Panc1 (cell line): ENCODE results near the gene FFAR2. TPM values are rescaled to one million over a fixed set of nuclear protein-coding genes. Genes with fewer than 3 reads are reported as not detected.

Source experiments
- ATAC-seq: fragments of 200-7000 bp; cut with Tn5 transposase; 2 replicates; pipeline ENCODE4 v1.9.1; 2020; ENCODE audit warnings: mild to moderate bottlenecking, moderate library complexity
- BruUV-seq: library from RNA; stranded (reverse); fragments of 400-500 nt; replicated peaks from 2 replicates; lab custom pipeline; 2021; lab: Mats Ljungman, UMichigan
- CTCF ChIA-PET: fragments of 300-600 bp; sonication (Branson Sonifier 250); formaldehyde crosslinking; loops from one replicate; lab custom pipeline; 2022; ENCODE audit warnings: antibody characterized with exemption; lab: Charles Lee
- POLR2A ChIA-PET: fragments of 300-600 bp; sonication (Branson Sonifier 250); formaldehyde crosslinking; loops from one replicate; lab custom pipeline; 2022; ENCODE audit warnings: antibody characterized with exemption; lab: Charles Lee
- DNase-seq: peaks from one replicate; pipeline ENCODE4 v3.0.0-alpha.2; 2010; ENCODE audit warnings: low read depth, low spot score
- H3K27ac ChIP-seq: 2 replicates; pipeline ENCODE4 v1.5.1; 2011; ENCODE audit warnings: mild to moderate bottlenecking, low read length, inconsistent platforms
- H3K27me3 ChIP-seq: fragments of 200-500 bp; sonication (Bioruptor generic); 2 replicates; pipeline ENCODE4 v1.6.0; 2014; ENCODE audit warnings: low read length, inconsistent platforms; ENCODE audit not compliant: control insufficient read depth, insufficient read depth
- H3K36me3 ChIP-seq: fragments of 200-500 bp; sonication (Bioruptor generic); 2 replicates; pipeline ENCODE4 v1.5.1; 2014; ENCODE audit warnings: inconsistent platforms, mild to moderate bottlenecking, low read length, moderate library complexity; ENCODE audit not compliant: control insufficient read depth, insufficient read depth
- H3K4me1 ChIP-seq: 2 replicates; pipeline ENCODE4 v1.5.1; 2011; ENCODE audit warnings: inconsistent platforms, mild to moderate bottlenecking, low read length, moderate library complexity; ENCODE audit not compliant: control insufficient read depth, insufficient read depth
- H3K4me3 ChIP-seq, 2 experiments: 2 replicates each; pipeline ENCODE4 v1.5.1; 2011 to 2012; ENCODE audit warnings: low read depth in 2 of 2, low read length in 2 of 2, mild to moderate bottlenecking in 2 of 2, inconsistent platforms in 1 of 2, moderate library complexity in 1 of 2
- H3K9me3 ChIP-seq: fragments of 200-500 bp; sonication (Bioruptor generic); 2 replicates; pipeline ENCODE4 v1.5.1; 2014; ENCODE audit warnings: low read depth, mild to moderate bottlenecking, inconsistent platforms, low read length, moderate library complexity; ENCODE audit not compliant: control insufficient read depth, insufficient read depth
- CTCF ChIP-seq: fragments of 450-650 bp; IDR thresholded peaks from 2 replicates; pipeline ENCODE4 v1.5.1; 2017; ENCODE audit warnings: mild to moderate bottlenecking
- POLR2AphosphoS5 ChIP-seq: IDR thresholded peaks from 2 replicates; pipeline ENCODE4 v1.6.1; 2012; ENCODE audit warnings: mild to moderate bottlenecking, low read depth, low read length, moderate library complexity
- REST ChIP-seq, 2 experiments: IDR thresholded peaks; 2 replicates each; pipeline ENCODE4 v1.6.1; 2011 to 2012; ENCODE audit warnings: low read depth in 2 of 2, control low read depth in 1 of 2, low read length in 1 of 2, mild to moderate bottlenecking in 1 of 2, moderate library complexity in 1 of 2; ENCODE audit not compliant: insufficient read depth in 1 of 2
- SIN3A ChIP-seq: IDR thresholded peaks from 2 replicates; pipeline ENCODE4 v1.6.1; 2012; ENCODE audit warnings: low read depth, mild to moderate bottlenecking, low read length, moderate library complexity, borderline replicate concordance; ENCODE audit not compliant: insufficient read depth
- TCF7L2 ChIP-seq: IDR thresholded peaks from 2 replicates; pipeline ENCODE4 v1.6.1; 2011; ENCODE audit warnings: mild to moderate bottlenecking, low read depth, low read length, inconsistent platforms
- in situ Hi-C: cut with HindIII; loops from 2 replicates; pipeline ENCODE4 v1.10.0; 2016; ENCODE audit warnings: low sequenced_read_pairs, low pct_unique_long_range_greater_than_20kb
- intact Hi-C: fragments of 100-400 bp; cut with micrococcal nuclease; formaldehyde crosslinking; loops from one replicate; pipeline ENCODE4 v1.10.0; 2022; ENCODE audit not compliant: unreplicated experiment
- total RNA-seq: library from RNA; stranded (reverse); gene quantifications from one replicate; pipeline ENCODE4 v1.2.1, GENCODE V29; 2021; ENCODE audit not compliant: unreplicated experiment

The FFAR2 gene
- total RNA-seq, 1 experiment from 2014 or later, result not detected

- Histone ChIP-seq H3K27me3 (peaks cover 25% of the 10 kb centered on the region), H3K9me3 (no peaks in the 10 kb centered on the region), H3K27ac (no peak overlapping the region), H3K36me3 (no peaks in the 10 kb centered on the region), H3K4me1 (no peaks in the 10 kb centered on the region), H3K4me3 (no peak overlapping the region)
- DNase-seq (no peak), ATAC-seq (no peak)
- in situ Hi-C loops, result no loop called here
- TF ChIP-seq REST (IDR thresholded peaks at IDR 0.05; ENCODE audit: insufficient read depth in 1 of 2, low read depth in 2 of 2, low read length in 1 of 2) (no peak), TCF7L2 (no peak), CTCF (no peak), POLR2AphosphoS5 (no peak), SIN3A (no peak)
- no TSS peak for BruUV-seq
- POLR2A ChIA-PET, result no interaction called here
- intact Hi-C loops, result no loop called here
- CTCF ChIA-PET, result interaction anchor here (0.5 kb wide), 1 partner anchor 48 kb away, joined by 5 read pairs; no protein-coding TSS in a partner anchor
Observed at GRCh38 chr19:35429698-35430408, 18.2 kb upstream of the FFAR2 start.

GRCh38 chr19:35430409-35431144, 17.5 kb upstream of the FFAR2 start:
- in situ Hi-C loops, result no loop called here

More at GRCh38 chr19:35430409-35431144, 17.5 kb upstream of the FFAR2 start:
- no TSS peak for BruUV-seq
- intact Hi-C loops, result no loop called here
- ChIA-PET POLR2A (no interaction called here), CTCF (no interaction called here)
- no peak for DNase-seq
- H3K4me3 ChIP-seq, result no peak overlapping the region
- no peaks in the 10 kb centered on the region for H3K9me3 ChIP-seq
- no peak for ATAC-seq
- H3K27ac ChIP-seq, result no peak overlapping the region
- H3K27me3 ChIP-seq, result peaks cover 25% of the 10 kb centered on the region
- no peaks in the 10 kb centered on the region for H3K36me3 ChIP-seq
- no peak for TF ChIP-seq REST (IDR thresholded peaks at IDR 0.05; ENCODE audit: insufficient read depth in 1 of 2, low read depth in 2 of 2, low read length in 1 of 2)
- no peak for TF ChIP-seq SIN3A
- no peak for TF ChIP-seq POLR2AphosphoS5
- TF ChIP-seq TCF7L2, result no peak
- no peak for TF ChIP-seq CTCF
- H3K4me1 ChIP-seq, result no peaks in the 10 kb centered on the region
